Stimulated activated CD4-positive, alpha-beta T cell treated with anti-CD3 and anti-CD28 coated beads, Interleukin-15, amount 100 ng/mL, for 48 hours (primary cell): Measurements from ENCODE around the gene ACSS3.

Source experiments
- DNase-seq, 2 donors: peaks; one replicate each; pipeline ENCODE4 v3.0.0-alpha.2; 2020; ENCODE audit warnings: low read depth in 2 of 2

ACSS3 gene

GRCh38 chr12:81295251-81295650 is 217.4 kb downstream of the ACSS3 start:
- DNase-seq, result no peak

GRCh38 chr12:81296556-81297305 is 218.9 kb downstream of the ACSS3 start:
- DNase-seq, result no peak

DNA sequence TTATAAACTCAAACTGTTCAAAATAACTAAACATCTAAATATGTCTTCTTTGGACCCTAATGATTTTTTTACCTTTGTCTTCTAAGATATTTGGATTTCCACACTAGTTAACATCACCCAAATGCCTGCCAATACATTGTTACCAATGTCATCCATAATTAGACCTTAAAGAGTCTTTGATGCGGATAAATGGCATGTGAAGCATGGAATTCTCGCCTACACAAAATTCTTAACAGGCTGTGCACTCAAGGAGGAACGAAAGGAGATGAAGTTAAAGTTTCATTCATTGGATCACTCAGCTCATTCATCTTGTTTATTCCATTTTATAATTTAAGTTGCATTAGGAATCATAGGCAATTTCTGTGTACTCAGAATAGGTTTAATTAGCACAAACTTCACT is 219.7 kb downstream of the ACSS3 start:
- DNase-seq, result no peak

- DNase-seq, result no peak
These were observed 222.6 kb downstream of the ACSS3 start for GRCh38 chr12:81300454-81300853.

DNA sequence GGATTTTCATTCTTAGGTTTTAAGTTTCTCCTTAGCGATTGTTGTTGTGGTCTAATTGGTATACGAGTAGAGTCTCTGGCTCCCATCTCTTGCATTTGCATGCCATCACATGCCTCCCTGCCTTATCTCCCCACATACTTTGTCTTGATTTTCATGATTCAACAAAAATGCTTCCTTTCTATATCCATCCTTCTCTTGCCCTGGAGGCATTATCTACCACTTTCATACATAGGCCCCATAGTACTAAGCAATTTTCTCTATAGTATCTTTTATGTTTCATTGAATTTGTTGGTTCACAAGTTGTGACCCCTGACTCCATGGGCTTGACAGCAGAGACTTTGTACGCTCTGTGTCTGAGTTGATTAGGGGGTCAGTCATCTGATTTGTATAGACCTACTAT is 226.1 kb downstream of the ACSS3 start:
- no peak for DNase-seq
